Activated CD4-positive, alpha-beta T cell treated with anti-CD3 and anti-CD28 coated beads, Interleukin-2, amount 10 ng/mL, durations not matched to agents 24 days and 14 days (primary cell): ENCODE measurements around the gene FGGY. TPM values are rescaled to one million over a fixed set of nuclear protein-coding genes. Genes with fewer than 3 reads are reported as not detected.
"Not testable (repeated sequence)": the region's sequence is repeated elsewhere in the genome, so short reads cannot be mapped to it uniquely, and the experiment has no call there.

ENCODE experiments used
- DNase-seq: peaks from one replicate; pipeline ENCODE4 v3.0.0; 2022
- H3K27ac Mint-ChIP-seq: one replicate; pipeline ENCODE4 v1.8.0; 2022; ENCODE audit warnings: mild to moderate bottlenecking, mixed read lengths
- H3K27me3 Mint-ChIP-seq: one replicate; pipeline ENCODE4 v1.8.0; 2022; ENCODE audit warnings: mixed read lengths
- H3K36me3 Mint-ChIP-seq: one replicate; pipeline ENCODE4 v1.8.0; 2022; ENCODE audit warnings: low read depth, mild to moderate bottlenecking, mixed read lengths
- H3K4me1 Mint-ChIP-seq: one replicate; pipeline ENCODE4 v1.8.0; 2021; ENCODE audit warnings: mixed read lengths
- H3K4me3 Mint-ChIP-seq: one replicate; pipeline ENCODE4 v1.8.0; 2022; ENCODE audit warnings: mild to moderate bottlenecking, moderate library complexity, mixed read lengths
- H3K9me3 Mint-ChIP-seq: one replicate; pipeline ENCODE4 v1.8.0; 2021; ENCODE audit warnings: mixed read lengths
- intact Hi-C: fragments of 100-400 bp; cut with micrococcal nuclease; formaldehyde crosslinking; loops from one replicate; pipeline ENCODE4 v1.15.1; 2023
- total RNA-seq: library from RNA; stranded (reverse); gene quantifications from 2 replicates; pipeline ENCODE4 v1.2.3, GENCODE V29; 2022

Gene FGGY, protein sequence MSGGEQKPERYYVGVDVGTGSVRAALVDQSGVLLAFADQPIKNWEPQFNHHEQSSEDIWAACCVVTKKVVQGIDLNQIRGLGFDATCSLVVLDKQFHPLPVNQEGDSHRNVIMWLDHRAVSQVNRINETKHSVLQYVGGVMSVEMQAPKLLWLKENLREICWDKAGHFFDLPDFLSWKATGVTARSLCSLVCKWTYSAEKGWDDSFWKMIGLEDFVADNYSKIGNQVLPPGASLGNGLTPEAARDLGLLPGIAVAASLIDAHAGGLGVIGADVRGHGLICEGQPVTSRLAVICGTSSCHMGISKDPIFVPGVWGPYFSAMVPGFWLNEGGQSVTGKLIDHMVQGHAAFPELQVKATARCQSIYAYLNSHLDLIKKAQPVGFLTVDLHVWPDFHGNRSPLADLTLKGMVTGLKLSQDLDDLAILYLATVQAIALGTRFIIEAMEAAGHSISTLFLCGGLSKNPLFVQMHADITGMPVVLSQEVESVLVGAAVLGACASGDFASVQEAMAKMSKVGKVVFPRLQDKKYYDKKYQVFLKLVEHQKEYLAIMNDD
- 6.2 and 8.1 TPM in 2 replicates for total RNA-seq

DNA sequence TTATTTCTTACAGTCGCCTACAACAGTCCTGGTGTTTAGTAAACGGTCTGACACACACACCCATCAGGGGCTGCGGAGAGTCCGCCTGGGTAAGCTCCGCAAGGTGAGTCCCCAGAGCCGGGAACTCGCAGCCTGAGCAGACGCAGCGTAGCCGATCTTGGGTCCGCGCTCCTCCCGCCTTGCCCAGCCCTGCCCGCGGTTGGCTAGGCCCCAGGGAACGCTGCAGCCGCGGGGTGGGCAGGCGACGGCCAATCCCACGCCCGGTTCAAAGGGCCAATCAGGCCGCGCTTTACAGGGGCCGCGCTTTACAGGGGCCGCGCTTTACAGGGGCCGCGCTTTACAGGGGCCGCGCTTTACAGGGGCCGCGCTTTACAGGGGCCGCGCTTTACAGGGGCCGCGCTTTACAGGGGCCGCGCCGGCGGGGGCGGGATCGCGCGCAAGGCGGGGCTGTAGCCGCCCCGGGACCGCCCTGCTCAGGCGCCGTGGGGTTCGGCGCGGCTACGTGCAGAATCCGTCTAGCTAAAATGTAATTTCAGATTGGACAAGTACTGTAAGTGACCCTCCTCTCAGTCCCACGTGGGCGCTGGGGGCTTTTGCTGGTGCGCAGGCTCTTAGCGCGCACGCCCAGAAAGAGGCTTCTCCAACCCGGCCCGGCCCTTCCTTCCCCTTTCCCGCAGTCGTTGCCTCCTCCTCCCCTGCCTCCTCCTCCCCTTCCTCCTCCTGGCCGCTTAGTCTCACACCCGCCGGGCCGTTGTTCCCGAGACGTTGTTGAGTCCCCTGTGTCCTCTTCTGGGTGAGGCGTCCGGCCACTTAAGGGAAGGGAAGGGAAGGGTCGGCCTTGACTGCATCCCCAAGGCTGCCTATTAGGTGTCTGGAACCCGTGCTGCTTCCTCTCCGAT, at the start of gene FGGY:
TSS of gene FGGY (plus strand) at position 737 of the 899 bp plus-strand sequence. CDS start 24,456 bp downstream, outside the sequence.
- peaks cover 4% of the 10 kb centered on the region for H3K9me3 Mint-ChIP-seq
- peak; percentile 96 for DNase-seq
- H3K36me3 Mint-ChIP-seq: peaks cover 8% of the 10 kb centered on the region
- intact Hi-C loops: loop anchor here (1.0 to 10.0 kb wide), 9 partner anchors 37 to 542 kb away; partner anchors contain the start of gene JUN
- H3K4me3 Mint-ChIP-seq: peak within 1 kb of the TSS; percentile 85
- H3K4me1 Mint-ChIP-seq: peaks cover 36% of the 10 kb centered on the region
- no peaks in the 10 kb centered on the region for H3K27me3 Mint-ChIP-seq
- peak within 1 kb of the TSS; percentile 91 for H3K27ac Mint-ChIP-seq

DNA sequence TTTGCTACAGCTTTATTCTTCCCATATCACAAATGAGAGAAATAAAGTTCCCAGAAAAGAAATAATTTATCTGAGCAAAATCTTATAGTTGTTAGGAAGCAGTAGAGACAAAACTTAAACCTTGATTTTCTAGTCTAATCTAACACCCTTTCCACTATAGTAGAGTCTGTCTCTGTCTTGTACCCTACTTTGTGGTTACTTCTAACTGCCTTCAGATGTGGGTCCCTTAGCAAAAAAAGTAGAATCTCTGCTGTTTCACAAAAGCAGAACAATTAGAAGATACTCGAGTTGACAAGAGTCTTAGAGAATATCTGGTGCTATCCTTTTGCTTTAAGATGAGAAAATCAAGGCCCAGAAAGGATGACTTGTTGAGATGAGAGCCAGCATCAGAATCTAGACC, 48.1 kb upstream of the FGGY start:
- peaks cover 7% of the 10 kb centered on the region for H3K27me3 Mint-ChIP-seq
- peaks cover 1% of the 10 kb centered on the region for H3K36me3 Mint-ChIP-seq
- H3K9me3 Mint-ChIP-seq: peaks cover 26% of the 10 kb centered on the region
- no peak for DNase-seq
- no peak overlapping the region for H3K27ac Mint-ChIP-seq
- no peaks in the 10 kb centered on the region for H3K4me1 Mint-ChIP-seq
- intact Hi-C loops: no loop called here
- H3K4me3 Mint-ChIP-seq: no peak overlapping the region

- Mint-ChIP-seq H3K27ac (no peak overlapping the region), H3K4me1 (no peaks in the 10 kb centered on the region), H3K36me3 (peaks cover 1% of the 10 kb centered on the region), H3K9me3 (peaks cover 23% of the 10 kb centered on the region), H3K27me3 (peaks cover 7% of the 10 kb centered on the region), H3K4me3 (no peak overlapping the region)
- DNase-seq: no peak
- intact Hi-C loops: no loop called here
Measured at GRCh38 chr1:59249396-59250137, 47.3 kb upstream of the FGGY start.

DNA sequence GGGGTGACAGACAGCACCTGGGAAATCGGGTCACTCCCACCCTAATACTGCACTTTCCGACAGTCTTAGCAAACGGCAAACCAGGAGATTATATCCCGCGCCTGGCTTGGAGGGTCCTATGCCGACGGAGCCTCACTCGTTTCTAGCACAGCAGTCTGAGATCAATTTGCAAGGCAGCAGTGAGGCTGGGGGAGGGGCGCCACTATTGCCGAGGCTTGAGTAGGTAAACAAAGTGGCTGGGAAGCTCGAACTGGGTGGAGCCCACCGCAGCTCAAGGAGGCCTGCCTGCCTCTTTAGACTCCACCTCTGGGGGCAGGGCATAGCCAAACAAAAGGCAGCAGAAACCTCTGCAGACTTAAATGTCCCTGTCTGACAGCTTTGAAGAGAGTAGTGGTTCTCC, 45.8 kb upstream of the FGGY start:
- not testable (repeated sequence) for H3K4me1 Mint-ChIP-seq, DNase-seq

GRCh38 chr1:59256429-59256828, 40.5 kb upstream of the FGGY start:
- H3K27ac Mint-ChIP-seq, DNase-seq, H3K36me3 Mint-ChIP-seq, H3K4me3 Mint-ChIP-seq, H3K4me1 Mint-ChIP-seq, intact Hi-C loops: not testable (repeated sequence)
- peaks cover 16% of the 10 kb centered on the region for H3K9me3 Mint-ChIP-seq
- peaks cover 16% of the 10 kb centered on the region for H3K27me3 Mint-ChIP-seq

More for the DNA sequence above, 45.8 kb upstream of the FGGY start:
- H3K4me3 Mint-ChIP-seq, H3K36me3 Mint-ChIP-seq, intact Hi-C loops, H3K27ac Mint-ChIP-seq, H3K27me3 Mint-ChIP-seq: not testable (repeated sequence)
- peaks cover 13% of the 10 kb centered on the region for H3K9me3 Mint-ChIP-seq

- no peak overlapping the region for H3K4me3 Mint-ChIP-seq
- no peak for DNase-seq
- intact Hi-C loops: no loop called here
- H3K9me3 Mint-ChIP-seq: peaks cover 7% of the 10 kb centered on the region
- H3K4me1 Mint-ChIP-seq: no peaks in the 10 kb centered on the region
- no peak overlapping the region for H3K27ac Mint-ChIP-seq
- peaks cover 2% of the 10 kb centered on the region for H3K36me3 Mint-ChIP-seq
- H3K27me3 Mint-ChIP-seq: peaks cover 14% of the 10 kb centered on the region
Measured at GRCh38 chr1:59258412-59259032, 38.4 kb upstream of the FGGY start.

- no peak overlapping the region for H3K27ac Mint-ChIP-seq
- no peak for DNase-seq
- intact Hi-C loops: no loop called here
- peaks cover 6% of the 10 kb centered on the region for H3K9me3 Mint-ChIP-seq
- H3K4me3 Mint-ChIP-seq: no peak overlapping the region
- no peaks in the 10 kb centered on the region for H3K36me3 Mint-ChIP-seq
- no peaks in the 10 kb centered on the region for H3K4me1 Mint-ChIP-seq
- peaks cover 8% of the 10 kb centered on the region for H3K27me3 Mint-ChIP-seq
Measured at GRCh38 chr1:59261537-59261936, 35.4 kb upstream of the FGGY start.

DNA sequence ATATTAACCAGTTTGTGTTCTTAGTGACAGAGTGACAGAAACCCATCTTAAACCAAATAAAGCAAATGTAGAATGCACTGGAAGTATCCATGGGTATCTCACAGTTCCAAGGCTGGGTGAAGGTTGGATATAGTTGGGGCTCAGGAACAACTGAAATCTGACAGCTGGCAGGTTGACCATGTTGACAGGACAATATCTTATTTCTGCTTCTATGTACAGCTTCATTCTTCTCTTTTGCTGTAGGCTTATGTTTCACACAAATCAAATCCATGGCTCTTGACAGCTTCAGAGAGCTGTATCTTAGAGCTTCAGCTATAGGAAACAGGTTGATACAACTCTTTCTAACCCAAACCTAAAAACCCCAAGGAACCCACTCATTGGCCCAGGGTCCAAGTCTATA, 34.3 kb upstream of the FGGY start:
- DNase-seq: no peak
- no peaks in the 10 kb centered on the region for H3K4me1 Mint-ChIP-seq
- no peaks in the 10 kb centered on the region for H3K36me3 Mint-ChIP-seq
- intact Hi-C loops: no loop called here
- H3K27me3 Mint-ChIP-seq: peaks cover 8% of the 10 kb centered on the region
- no peak overlapping the region for H3K27ac Mint-ChIP-seq
- no peaks in the 10 kb centered on the region for H3K9me3 Mint-ChIP-seq
- H3K4me3 Mint-ChIP-seq: no peak overlapping the region

GRCh38 chr1:59263111-59263510, 33.8 kb upstream of the FGGY start:
- Mint-ChIP-seq H3K4me1 (no peaks in the 10 kb centered on the region), H3K4me3 (no peak overlapping the region), H3K27me3 (peaks cover 10% of the 10 kb centered on the region), H3K36me3 (no peaks in the 10 kb centered on the region), H3K9me3 (peaks cover 5% of the 10 kb centered on the region), H3K27ac (no peak overlapping the region)
- intact Hi-C loops: no loop called here
- no peak for DNase-seq

DNA sequence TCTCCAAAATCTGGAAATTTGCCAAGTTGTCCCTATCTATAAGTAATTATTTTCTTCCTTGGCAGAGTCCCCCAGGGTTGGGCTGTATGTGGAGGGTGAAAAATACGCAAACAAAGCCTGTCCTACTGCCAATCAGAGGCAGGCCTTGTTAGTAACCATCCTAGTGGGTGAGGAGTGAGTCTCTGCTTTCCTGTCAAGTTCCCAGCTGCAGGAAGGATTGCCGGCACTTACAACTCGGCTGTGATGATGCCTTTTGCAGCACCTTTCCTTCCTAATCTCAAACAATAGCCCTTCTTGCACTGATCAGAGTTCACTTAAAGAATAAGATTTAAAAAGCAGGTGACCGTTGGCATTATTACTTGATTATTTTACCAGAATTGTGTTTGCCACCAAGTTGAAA, 31.3 kb upstream of the FGGY start:
- H3K27me3 Mint-ChIP-seq: peaks cover 12% of the 10 kb centered on the region
- no peaks in the 10 kb centered on the region for H3K4me1 Mint-ChIP-seq
- intact Hi-C loops: no loop called here
- H3K9me3 Mint-ChIP-seq: peaks cover 12% of the 10 kb centered on the region
- no peaks in the 10 kb centered on the region for H3K36me3 Mint-ChIP-seq
- no peak for DNase-seq
- H3K27ac Mint-ChIP-seq: no peak overlapping the region
- no peak overlapping the region for H3K4me3 Mint-ChIP-seq

GRCh38 chr1:59266180-59266926, 30.5 kb upstream of the FGGY start:
- Mint-ChIP-seq H3K27ac (no peak overlapping the region), H3K4me1 (no peaks in the 10 kb centered on the region), H3K36me3 (no peaks in the 10 kb centered on the region), H3K27me3 (peaks cover 9% of the 10 kb centered on the region), H3K4me3 (no peak overlapping the region), H3K9me3 (peaks cover 12% of the 10 kb centered on the region)
- DNase-seq: no peak
- intact Hi-C loops: no loop called here

GRCh38 chr1:59266927-59267293, 30.0 kb upstream of the FGGY start:
- Mint-ChIP-seq H3K27me3 (peaks cover 9% of the 10 kb centered on the region), H3K4me1 (no peaks in the 10 kb centered on the region), H3K27ac (no peak overlapping the region), H3K9me3 (peaks cover 12% of the 10 kb centered on the region), H3K36me3 (no peaks in the 10 kb centered on the region), H3K4me3 (no peak overlapping the region)
- DNase-seq: no peak
- intact Hi-C loops: no loop called here
